ENCODE data around the gene LRCH1. TPM values are rescaled to one million over a fixed set of nuclear protein-coding genes. Genes with fewer than 3 reads are reported as not detected.

The LRCH1 gene
- total RNA-seq, 1 experiment from 2014 or later: 11.8 TPM

DNA sequence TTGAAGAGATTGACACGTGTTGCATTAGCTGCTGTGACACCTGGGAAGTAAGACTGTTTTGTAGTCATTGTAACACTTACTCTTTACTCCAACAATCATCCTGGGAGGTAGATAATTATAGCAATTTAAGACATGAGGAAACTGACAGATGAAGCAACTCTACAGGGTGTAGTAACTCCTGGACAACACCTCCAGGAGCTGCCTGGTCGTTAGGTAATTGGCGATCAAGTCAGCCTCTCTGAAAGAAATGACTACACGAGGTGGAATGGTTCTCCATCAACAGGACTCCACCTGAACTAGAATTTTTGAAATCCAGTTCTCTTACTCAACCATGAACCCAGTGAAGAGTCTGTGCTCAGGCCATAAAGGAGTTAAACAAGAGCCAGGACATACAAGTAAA is 43.0 kb upstream of the LRCH1 start (continued):
- TF ChIP-seq, protein P1, sequence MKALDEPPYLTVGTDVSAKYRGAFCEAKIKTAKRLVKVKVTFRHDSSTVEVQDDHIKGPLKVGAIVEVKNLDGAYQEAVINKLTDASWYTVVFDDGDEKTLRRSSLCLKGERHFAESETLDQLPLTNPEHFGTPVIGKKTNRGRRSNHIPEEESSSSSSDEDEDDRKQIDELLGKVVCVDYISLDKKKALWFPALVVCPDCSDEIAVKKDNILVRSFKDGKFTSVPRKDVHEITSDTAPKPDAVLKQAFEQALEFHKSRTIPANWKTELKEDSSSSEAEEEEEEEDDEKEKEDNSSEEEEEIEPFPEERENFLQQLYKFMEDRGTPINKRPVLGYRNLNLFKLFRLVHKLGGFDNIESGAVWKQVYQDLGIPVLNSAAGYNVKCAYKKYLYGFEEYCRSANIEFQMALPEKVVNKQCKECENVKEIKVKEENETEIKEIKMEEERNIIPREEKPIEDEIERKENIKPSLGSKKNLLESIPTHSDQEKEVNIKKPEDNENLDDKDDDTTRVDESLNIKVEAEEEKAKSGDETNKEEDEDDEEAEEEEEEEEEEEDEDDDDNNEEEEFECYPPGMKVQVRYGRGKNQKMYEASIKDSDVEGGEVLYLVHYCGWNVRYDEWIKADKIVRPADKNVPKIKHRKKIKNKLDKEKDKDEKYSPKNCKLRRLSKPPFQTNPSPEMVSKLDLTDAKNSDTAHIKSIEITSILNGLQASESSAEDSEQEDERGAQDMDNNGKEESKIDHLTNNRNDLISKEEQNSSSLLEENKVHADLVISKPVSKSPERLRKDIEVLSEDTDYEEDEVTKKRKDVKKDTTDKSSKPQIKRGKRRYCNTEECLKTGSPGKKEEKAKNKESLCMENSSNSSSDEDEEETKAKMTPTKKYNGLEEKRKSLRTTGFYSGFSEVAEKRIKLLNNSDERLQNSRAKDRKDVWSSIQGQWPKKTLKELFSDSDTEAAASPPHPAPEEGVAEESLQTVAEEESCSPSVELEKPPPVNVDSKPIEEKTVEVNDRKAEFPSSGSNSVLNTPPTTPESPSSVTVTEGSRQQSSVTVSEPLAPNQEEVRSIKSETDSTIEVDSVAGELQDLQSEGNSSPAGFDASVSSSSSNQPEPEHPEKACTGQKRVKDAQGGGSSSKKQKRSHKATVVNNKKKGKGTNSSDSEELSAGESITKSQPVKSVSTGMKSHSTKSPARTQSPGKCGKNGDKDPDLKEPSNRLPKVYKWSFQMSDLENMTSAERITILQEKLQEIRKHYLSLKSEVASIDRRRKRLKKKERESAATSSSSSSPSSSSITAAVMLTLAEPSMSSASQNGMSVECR (CRISPR knock-in tag; IDR thresholded peaks at IDR 0.05; ENCODE audit: borderline replicate concordance): no peak
- TF ChIP-seq ZNF138 (CRISPR knock-in tag; conservative IDR thresholded peaks at IDR 0.05) (no peak), SOX15 (CRISPR knock-in tag; IDR thresholded peaks at IDR 0.05) (no peak), TCF7 (CRISPR knock-in tag; IDR thresholded peaks at IDR 0.05; ENCODE audit: low read depth) (no peak), CBFB (CRISPR knock-in tag; IDR thresholded peaks at IDR 0.05; ENCODE audit: low read depth) (no peak), ZNF121 (CRISPR knock-in tag; IDR thresholded peaks at IDR 0.05) (no peak), ZNF396 (CRISPR knock-in tag; IDR thresholded peaks at IDR 0.05; ENCODE audit: borderline replicate concordance) (no peak)
- TF ChIP-seq, protein P2, sequence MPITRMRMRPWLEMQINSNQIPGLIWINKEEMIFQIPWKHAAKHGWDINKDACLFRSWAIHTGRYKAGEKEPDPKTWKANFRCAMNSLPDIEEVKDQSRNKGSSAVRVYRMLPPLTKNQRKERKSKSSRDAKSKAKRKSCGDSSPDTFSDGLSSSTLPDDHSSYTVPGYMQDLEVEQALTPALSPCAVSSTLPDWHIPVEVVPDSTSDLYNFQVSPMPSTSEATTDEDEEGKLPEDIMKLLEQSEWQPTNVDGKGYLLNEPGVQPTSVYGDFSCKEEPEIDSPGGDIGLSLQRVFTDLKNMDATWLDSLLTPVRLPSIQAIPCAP (CRISPR knock-in tag; IDR thresholded peaks at IDR 0.05): no peak
- TF ChIP-seq, protein P3, sequence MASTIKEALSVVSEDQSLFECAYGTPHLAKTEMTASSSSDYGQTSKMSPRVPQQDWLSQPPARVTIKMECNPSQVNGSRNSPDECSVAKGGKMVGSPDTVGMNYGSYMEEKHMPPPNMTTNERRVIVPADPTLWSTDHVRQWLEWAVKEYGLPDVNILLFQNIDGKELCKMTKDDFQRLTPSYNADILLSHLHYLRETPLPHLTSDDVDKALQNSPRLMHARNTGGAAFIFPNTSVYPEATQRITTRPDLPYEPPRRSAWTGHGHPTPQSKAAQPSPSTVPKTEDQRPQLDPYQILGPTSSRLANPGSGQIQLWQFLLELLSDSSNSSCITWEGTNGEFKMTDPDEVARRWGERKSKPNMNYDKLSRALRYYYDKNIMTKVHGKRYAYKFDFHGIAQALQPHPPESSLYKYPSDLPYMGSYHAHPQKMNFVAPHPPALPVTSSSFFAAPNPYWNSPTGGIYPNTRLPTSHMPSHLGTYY (CRISPR knock-in tag; IDR thresholded peaks at IDR 0.05): no peak
- TF ChIP-seq, protein P4, sequence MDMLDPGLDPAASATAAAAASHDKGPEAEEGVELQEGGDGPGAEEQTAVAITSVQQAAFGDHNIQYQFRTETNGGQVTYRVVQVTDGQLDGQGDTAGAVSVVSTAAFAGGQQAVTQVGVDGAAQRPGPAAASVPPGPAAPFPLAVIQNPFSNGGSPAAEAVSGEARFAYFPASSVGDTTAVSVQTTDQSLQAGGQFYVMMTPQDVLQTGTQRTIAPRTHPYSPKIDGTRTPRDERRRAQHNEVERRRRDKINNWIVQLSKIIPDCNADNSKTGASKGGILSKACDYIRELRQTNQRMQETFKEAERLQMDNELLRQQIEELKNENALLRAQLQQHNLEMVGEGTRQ (CRISPR knock-in tag; IDR thresholded peaks at IDR 0.05): no peak

DNA sequence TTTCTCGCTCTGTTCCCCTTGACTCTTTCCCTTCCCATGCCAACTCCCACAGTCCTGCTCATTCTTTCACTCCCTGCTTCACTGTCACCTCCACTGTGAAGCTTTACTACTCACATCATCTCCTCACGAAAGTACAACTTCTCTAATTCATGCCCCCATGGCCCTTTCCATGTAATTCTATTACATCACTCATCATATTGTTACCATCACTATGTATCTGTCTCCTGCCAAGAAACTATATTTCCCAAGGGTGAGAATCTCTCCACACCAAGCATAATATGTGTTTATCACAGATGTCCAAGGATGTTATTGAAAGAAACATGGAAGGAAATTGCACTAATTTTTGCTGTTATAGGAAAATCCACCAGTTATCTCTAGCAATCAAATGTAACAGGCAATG is 37.2 kb upstream of the LRCH1 start:
- Mint-ChIP-seq H3K36me3 (peaks cover 6% of the 10 kb centered on the region), H3K27ac (no peak overlapping the region), H3K27me3 (ENCODE audit: low read depth) (no peaks in the 10 kb centered on the region), H3K4me1 (peaks cover 16% of the 10 kb centered on the region), H3K4me3 (no peak overlapping the region), H3K9me3 (peaks cover 6% of the 10 kb centered on the region)
- POLR2A ChIA-PET: no interaction called here
- no peak for ATAC-seq
- no peak for DNase-seq (ENCODE audit: low spot score)
- CTCF ChIA-PET: no interaction called here
- TF ChIP-seq ELF4 (CRISPR knock-in tag; IDR thresholded peaks at IDR 0.05; ENCODE audit: low read depth) (no peak), ZNF219 (CRISPR knock-in tag; IDR thresholded peaks at IDR 0.05; ENCODE audit: borderline replicate concordance) (no peak), GRHL2 (CRISPR knock-in tag; IDR thresholded peaks at IDR 0.05; ENCODE audit: insufficient replicate concordance, severe bottlenecking) (no peak), NFATC4 (CRISPR knock-in tag; IDR thresholded peaks at IDR 0.05) (no peak), ZBTB21 (CRISPR knock-in tag; IDR thresholded peaks at IDR 0.05; ENCODE audit: borderline replicate concordance) (no peak), ZNF138 (CRISPR knock-in tag; conservative IDR thresholded peaks at IDR 0.05) (no peak), SMAD4 (CRISPR knock-in tag; IDR thresholded peaks at IDR 0.05) (no peak), NR2C2 (CRISPR knock-in tag; IDR thresholded peaks at IDR 0.05) (no peak), CREM (CRISPR knock-in tag; IDR thresholded peaks at IDR 0.05) (no peak), FOXP1 (CRISPR knock-in tag; IDR thresholded peaks at IDR 0.05; ENCODE audit: borderline replicate concordance) (no peak), FOXK1 (CRISPR knock-in tag; IDR thresholded peaks at IDR 0.05) (no peak)
- TF ChIP-seq, protein P5, sequence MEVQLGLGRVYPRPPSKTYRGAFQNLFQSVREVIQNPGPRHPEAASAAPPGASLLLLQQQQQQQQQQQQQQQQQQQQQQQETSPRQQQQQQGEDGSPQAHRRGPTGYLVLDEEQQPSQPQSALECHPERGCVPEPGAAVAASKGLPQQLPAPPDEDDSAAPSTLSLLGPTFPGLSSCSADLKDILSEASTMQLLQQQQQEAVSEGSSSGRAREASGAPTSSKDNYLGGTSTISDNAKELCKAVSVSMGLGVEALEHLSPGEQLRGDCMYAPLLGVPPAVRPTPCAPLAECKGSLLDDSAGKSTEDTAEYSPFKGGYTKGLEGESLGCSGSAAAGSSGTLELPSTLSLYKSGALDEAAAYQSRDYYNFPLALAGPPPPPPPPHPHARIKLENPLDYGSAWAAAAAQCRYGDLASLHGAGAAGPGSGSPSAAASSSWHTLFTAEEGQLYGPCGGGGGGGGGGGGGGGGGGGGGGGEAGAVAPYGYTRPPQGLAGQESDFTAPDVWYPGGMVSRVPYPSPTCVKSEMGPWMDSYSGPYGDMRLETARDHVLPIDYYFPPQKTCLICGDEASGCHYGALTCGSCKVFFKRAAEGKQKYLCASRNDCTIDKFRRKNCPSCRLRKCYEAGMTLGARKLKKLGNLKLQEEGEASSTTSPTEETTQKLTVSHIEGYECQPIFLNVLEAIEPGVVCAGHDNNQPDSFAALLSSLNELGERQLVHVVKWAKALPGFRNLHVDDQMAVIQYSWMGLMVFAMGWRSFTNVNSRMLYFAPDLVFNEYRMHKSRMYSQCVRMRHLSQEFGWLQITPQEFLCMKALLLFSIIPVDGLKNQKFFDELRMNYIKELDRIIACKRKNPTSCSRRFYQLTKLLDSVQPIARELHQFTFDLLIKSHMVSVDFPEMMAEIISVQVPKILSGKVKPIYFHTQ (CRISPR knock-in tag; IDR thresholded peaks at IDR 0.05): no peak
- TF ChIP-seq, protein P6, sequence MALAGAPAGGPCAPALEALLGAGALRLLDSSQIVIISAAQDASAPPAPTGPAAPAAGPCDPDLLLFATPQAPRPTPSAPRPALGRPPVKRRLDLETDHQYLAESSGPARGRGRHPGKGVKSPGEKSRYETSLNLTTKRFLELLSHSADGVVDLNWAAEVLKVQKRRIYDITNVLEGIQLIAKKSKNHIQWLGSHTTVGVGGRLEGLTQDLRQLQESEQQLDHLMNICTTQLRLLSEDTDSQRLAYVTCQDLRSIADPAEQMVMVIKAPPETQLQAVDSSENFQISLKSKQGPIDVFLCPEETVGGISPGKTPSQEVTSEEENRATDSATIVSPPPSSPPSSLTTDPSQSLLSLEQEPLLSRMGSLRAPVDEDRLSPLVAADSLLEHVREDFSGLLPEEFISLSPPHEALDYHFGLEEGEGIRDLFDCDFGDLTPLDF (CRISPR knock-in tag; IDR thresholded peaks at IDR 0.05): no peak
- TF ChIP-seq, protein P7, sequence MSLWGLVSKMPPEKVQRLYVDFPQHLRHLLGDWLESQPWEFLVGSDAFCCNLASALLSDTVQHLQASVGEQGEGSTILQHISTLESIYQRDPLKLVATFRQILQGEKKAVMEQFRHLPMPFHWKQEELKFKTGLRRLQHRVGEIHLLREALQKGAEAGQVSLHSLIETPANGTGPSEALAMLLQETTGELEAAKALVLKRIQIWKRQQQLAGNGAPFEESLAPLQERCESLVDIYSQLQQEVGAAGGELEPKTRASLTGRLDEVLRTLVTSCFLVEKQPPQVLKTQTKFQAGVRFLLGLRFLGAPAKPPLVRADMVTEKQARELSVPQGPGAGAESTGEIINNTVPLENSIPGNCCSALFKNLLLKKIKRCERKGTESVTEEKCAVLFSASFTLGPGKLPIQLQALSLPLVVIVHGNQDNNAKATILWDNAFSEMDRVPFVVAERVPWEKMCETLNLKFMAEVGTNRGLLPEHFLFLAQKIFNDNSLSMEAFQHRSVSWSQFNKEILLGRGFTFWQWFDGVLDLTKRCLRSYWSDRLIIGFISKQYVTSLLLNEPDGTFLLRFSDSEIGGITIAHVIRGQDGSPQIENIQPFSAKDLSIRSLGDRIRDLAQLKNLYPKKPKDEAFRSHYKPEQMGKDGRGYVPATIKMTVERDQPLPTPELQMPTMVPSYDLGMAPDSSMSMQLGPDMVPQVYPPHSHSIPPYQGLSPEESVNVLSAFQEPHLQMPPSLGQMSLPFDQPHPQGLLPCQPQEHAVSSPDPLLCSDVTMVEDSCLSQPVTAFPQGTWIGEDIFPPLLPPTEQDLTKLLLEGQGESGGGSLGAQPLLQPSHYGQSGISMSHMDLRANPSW (CRISPR knock-in tag; conservative IDR thresholded peaks at IDR 0.05; ENCODE audit: low read depth): no peak
